ENCODE measurements around the gene FBXL7. TPM values are rescaled to one million over a fixed set of nuclear protein-coding genes. Genes with fewer than 3 reads are reported as not detected.

The FBXL7 gene
- total RNA-seq, 6 experiments from 2014 or later, result 0.81 to 1.9 (median 1.3) TPM

- Histone ChIP-seq H3K4me3 (peak overlapping the region; percentile 40 to 58 (median 45)), H3K36me3 (no peaks in the 10 kb centered on the region), H3K4me1 (peaks cover 0 to 9% (median 0%) of the 10 kb centered on the region in 4 donors), H3K9me3 (no peaks in the 10 kb centered on the region), H3K27me3 (peaks cover 0 to 7% of the 10 kb centered on the region in 2 donors), H3K27ac (peak overlapping the region in 2 of 3 donors; percentile 29 to 69)
- TF ChIP-seq POLR2A (IDR thresholded peaks at IDR 0.05), result no peak
- no peak for TF ChIP-seq CTCF (IDR thresholded peaks at IDR 0.05)
- ATAC-seq (peak; percentile 63 to 73 (median 70)), DNase-seq (peak in 1 of 3 donors; percentile 29)
- 3% methylated on average over 13 of the region's 15 CpGs for WGBS (ENCODE audit: insufficient coverage, low coverage, low lambda C conversion rate, missing lambda C conversion rate)
- intact Hi-C loops (cut with DNase I), result no loop called here
These were observed 1.3 kb downstream of the FBXL7 start for GRCh38 chr5:15501091-15501791.

DNA sequence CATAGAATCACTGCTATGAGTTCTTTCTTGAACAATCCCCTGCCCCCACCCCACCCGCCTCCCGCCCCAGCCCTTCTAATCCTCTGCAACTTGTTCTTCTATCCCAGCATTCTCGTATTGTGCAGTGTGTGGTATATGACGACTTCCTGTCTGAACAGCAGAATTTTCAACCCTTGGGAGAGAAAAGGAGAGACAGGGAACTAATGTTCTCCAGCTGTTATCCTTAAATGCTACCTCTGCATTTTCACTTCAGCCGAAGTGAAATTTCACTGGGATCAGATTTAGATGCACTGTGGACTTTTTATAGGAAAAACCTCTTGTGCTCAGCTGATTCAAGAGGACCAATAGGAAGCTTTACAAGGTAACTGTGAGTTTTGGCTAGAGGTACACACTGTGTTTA lies 2.2 kb downstream of the FBXL7 start:
- ATAC-seq, result no peak
- TF ChIP-seq POLR2A (IDR thresholded peaks at IDR 0.05) (no peak), CTCF (IDR thresholded peaks at IDR 0.05) (no peak)
- DNase-seq, result no peak
- peaks cover 0 to 9% (median 0%) of the 10 kb centered on the region in 4 donors for H3K4me1 ChIP-seq
- no peaks in the 10 kb centered on the region for H3K9me3 ChIP-seq
- whole genome bisulfite sequencing (ENCODE audit: insufficient coverage, low coverage, low lambda C conversion rate, missing lambda C conversion rate), result 57% methylated on average over 5 of the region's 5 CpGs
- peak overlapping the region in 1 of 3 donors; percentile 19 for H3K27ac ChIP-seq
- intact Hi-C loops (cut with DNase I), result no loop called here
- no peaks in the 10 kb centered on the region for H3K36me3 ChIP-seq
- H3K27me3 ChIP-seq, result peaks cover 0 to 7% of the 10 kb centered on the region in 2 donors
- H3K4me3 ChIP-seq, result no peak overlapping the region

- DNase-seq (no peak), ATAC-seq (no peak)
- WGBS (ENCODE audit: insufficient coverage, low coverage, low lambda C conversion rate, missing lambda C conversion rate), result 69% methylated on average over 5 of the region's 5 CpGs
- Histone ChIP-seq H3K36me3 (no peaks in the 10 kb centered on the region), H3K27ac (no peak overlapping the region), H3K4me3 (no peak overlapping the region), H3K9me3 (no peaks in the 10 kb centered on the region), H3K4me1 (no peaks in the 10 kb centered on the region), H3K27me3 (no peaks in the 10 kb centered on the region)
- TF ChIP-seq CTCF (IDR thresholded peaks at IDR 0.05), result no peak
- no peak for TF ChIP-seq POLR2A (IDR thresholded peaks at IDR 0.05)
- intact Hi-C loops (cut with DNase I), result no loop called here
These were observed 6.2 kb downstream of the FBXL7 start for GRCh38 chr5:15506146-15506545.

- Histone ChIP-seq H3K27ac (no peak overlapping the region), H3K4me1 (no peaks in the 10 kb centered on the region), H3K27me3 (no peaks in the 10 kb centered on the region), H3K9me3 (no peaks in the 10 kb centered on the region), H3K4me3 (no peak overlapping the region), H3K36me3 (no peaks in the 10 kb centered on the region)
- 90% methylated on average over 3 of the region's 3 CpGs for WGBS (ENCODE audit: insufficient coverage, low coverage, low lambda C conversion rate, missing lambda C conversion rate)
- TF ChIP-seq POLR2A (IDR thresholded peaks at IDR 0.05) (no peak), CTCF (IDR thresholded peaks at IDR 0.05) (no peak)
- intact Hi-C loops (cut with DNase I), result no loop called here
- ATAC-seq (no peak), DNase-seq (no peak)
These were observed 6.9 kb downstream of the FBXL7 start for GRCh38 chr5:15506897-15507296.

All from right lobe of liver (tissue), 6 donors.